HepG2 (cell line): ENCODE data around the gene ZNF333. TPM values are rescaled to one million over a fixed set of nuclear protein-coding genes. Genes with fewer than 3 reads are reported as not detected.
A peak's percentile ranks its signal among the peaks of the same experiment; 100 is the strongest.

ENCODE experiments used
- ARID2 ChIP-seq: sonication (generic); formaldehyde crosslinking; IDR thresholded peaks from 2 replicates; pipeline ENCODE4 v1.8.1; 2022; ENCODE audit warnings: mild to moderate bottlenecking, missing genetic modification reagents, borderline replicate concordance
- CHD2 ChIP-seq: IDR thresholded peaks from 2 replicates; pipeline ENCODE4 v1.6.1; 2011; ENCODE audit warnings: low read depth, low read length, improper control_type of control experiment
- ELF1 ChIP-seq: sonication (generic); formaldehyde crosslinking; IDR thresholded peaks from 2 replicates; pipeline ENCODE4 v1.4.0; 2020; ENCODE audit warnings: missing genetic modification reagents
- ELF4 ChIP-seq: sonication (generic); formaldehyde crosslinking; IDR thresholded peaks from 2 replicates; pipeline ENCODE4 v1.5.0; 2020; ENCODE audit warnings: missing genetic modification reagents, mild to moderate bottlenecking, moderate library complexity, borderline replicate concordance
- FOSL1 ChIP-seq: sonication (generic); formaldehyde crosslinking; IDR thresholded peaks from 2 replicates; pipeline ENCODE4 v1.9.0; 2021; ENCODE audit warnings: missing genetic modification reagents, borderline replicate concordance
- GABPB1 ChIP-seq: IDR thresholded peaks from 2 replicates; pipeline ENCODE4 v1.6.1; 2016; ENCODE audit warnings: mild to moderate bottlenecking, missing genetic modification reagents, moderate library complexity, missing compliant biosample characterization
- HDAC2 ChIP-seq: sonication (generic); formaldehyde crosslinking; IDR thresholded peaks from 2 replicates; pipeline ENCODE4 v1.4.0; 2020; ENCODE audit warnings: missing genetic modification reagents
- HMG20A ChIP-seq: IDR thresholded peaks from 2 replicates; pipeline ENCODE4 v1.6.1; 2016; ENCODE audit warnings: borderline replicate concordance
- HNRNPH1 ChIP-seq: fragments of 200-400 bp; formaldehyde crosslinking; optimal IDR thresholded peaks from 2 replicates; pipeline ENCODE3; 2017; ENCODE audit warnings: mild to moderate bottlenecking, low read depth, low read length
- HOXA9 ChIP-seq: sonication (generic); formaldehyde crosslinking; IDR thresholded peaks from 2 replicates; pipeline ENCODE4 v1.8.1; 2022; ENCODE audit warnings: missing genetic modification reagents, mild to moderate bottlenecking, moderate library complexity, borderline replicate concordance
- KDM4B ChIP-seq: sonication (generic); formaldehyde crosslinking; IDR thresholded peaks from 2 replicates; pipeline ENCODE4 v1.4.0; 2020; ENCODE audit warnings: missing genetic modification reagents
- RFXANK ChIP-seq: IDR thresholded peaks from 2 replicates; pipeline ENCODE4 v1.6.1; 2016
- TBX2 ChIP-seq: sonication (generic); formaldehyde crosslinking; IDR thresholded peaks from 2 replicates; pipeline ENCODE4 v1.5.0; 2020; ENCODE audit warnings: missing genetic modification reagents, mild to moderate bottlenecking, borderline replicate concordance
- YEATS2 ChIP-seq: sonication (generic); formaldehyde crosslinking; IDR thresholded peaks from 2 replicates; pipeline ENCODE4 v1.4.0; 2020; ENCODE audit warnings: missing genetic modification reagents, borderline replicate concordance
- ZNF138 ChIP-seq: sonication (generic); formaldehyde crosslinking; IDR thresholded peaks from 2 replicates; pipeline ENCODE4 v1.5.0; 2020; ENCODE audit warnings: mild to moderate bottlenecking, low read depth, missing genetic modification reagents
- ZNF335 ChIP-seq: sonication (generic); formaldehyde crosslinking; IDR thresholded peaks from 2 replicates; pipeline ENCODE4 v1.4.0; 2020; ENCODE audit warnings: missing genetic modification reagents
- ZNF446 ChIP-seq: sonication (generic); formaldehyde crosslinking; IDR thresholded peaks from 2 replicates; pipeline ENCODE4 v1.5.0; 2020; ENCODE audit warnings: mild to moderate bottlenecking, missing genetic modification reagents
- ZNF547 ChIP-seq: sonication (generic); formaldehyde crosslinking; IDR thresholded peaks from 2 replicates; pipeline ENCODE4 v1.5.1; 2020; ENCODE audit warnings: mild to moderate bottlenecking, missing genetic modification reagents
- ZNF549 ChIP-seq: sonication (generic); formaldehyde crosslinking; IDR thresholded peaks from 2 replicates; pipeline ENCODE4 v1.5.0; 2020; ENCODE audit warnings: missing genetic modification reagents
- polyA plus RNA-seq, 8 experiments: library from polyadenylated mRNA; depleted of rRNA in 3 of 8; stranded (reverse) in 7 of 8; unstranded in 1 of 8; fragments of >200 nt; fragmentation: Illumina TruSeq in 4 of 8; extraction: Trizol in 4 of 8; gene quantifications; 2 replicates each; pipeline versions ENCODE4 v1.2.1 to v1.2.3, GENCODE V29; 2011 to 2016; ENCODE audit warnings: low read depth in 4 of 8, missing spikeins in 1 of 8, mixed read lengths in 1 of 8; ENCODE audit not compliant: insufficient read depth in 1 of 8
- total RNA-seq, 5 experiments: library from RNA; depleted of rRNA; stranded (reverse); fragments of >200 nt; fragmentation: Illumina TruSeq; extraction: Trizol; gene quantifications; 2 replicates each; pipeline ENCODE4 v1.2.3, GENCODE V29; 2016; ENCODE audit warnings: low read depth in 1 of 5
- TF ChIP-seq, protein P1 (sequence below): sonication (generic); formaldehyde crosslinking; IDR thresholded peaks from 2 replicates; pipeline ENCODE4 v1.4.0; 2020; ENCODE audit warnings: missing genetic modification reagents
- TF ChIP-seq, protein P2 (sequence below): sonication (generic); formaldehyde crosslinking; IDR thresholded peaks from 2 replicates; pipeline ENCODE4 v1.4.0; 2020; ENCODE audit warnings: missing genetic modification reagents, low read depth, mild to moderate bottlenecking, borderline replicate concordance
- TF ChIP-seq, protein P3 (sequence below): sonication (generic); formaldehyde crosslinking; IDR thresholded peaks from 2 replicates; pipeline ENCODE4 v1.9.0; 2022; ENCODE audit warnings: missing genetic modification reagents, mild to moderate bottlenecking, borderline replicate concordance
- TF ChIP-seq, protein P4 (sequence below): IDR thresholded peaks from 2 replicates; pipeline ENCODE4 v1.6.1; 2016; ENCODE audit warnings: mild to moderate bottlenecking
- TF ChIP-seq, protein P5 (sequence below): sonication (generic); formaldehyde crosslinking; IDR thresholded peaks from 2 replicates; pipeline ENCODE4 v1.9.0; 2021; ENCODE audit warnings: missing genetic modification reagents, mild to moderate bottlenecking, borderline replicate concordance

Gene ZNF333
- total and polyA plus RNA-seq, 2 of the 13 experiments (the other 11 are each of a cell fraction or from before 2014, with no cell fraction given): 3.4 to 6.4 TPM

DNA sequence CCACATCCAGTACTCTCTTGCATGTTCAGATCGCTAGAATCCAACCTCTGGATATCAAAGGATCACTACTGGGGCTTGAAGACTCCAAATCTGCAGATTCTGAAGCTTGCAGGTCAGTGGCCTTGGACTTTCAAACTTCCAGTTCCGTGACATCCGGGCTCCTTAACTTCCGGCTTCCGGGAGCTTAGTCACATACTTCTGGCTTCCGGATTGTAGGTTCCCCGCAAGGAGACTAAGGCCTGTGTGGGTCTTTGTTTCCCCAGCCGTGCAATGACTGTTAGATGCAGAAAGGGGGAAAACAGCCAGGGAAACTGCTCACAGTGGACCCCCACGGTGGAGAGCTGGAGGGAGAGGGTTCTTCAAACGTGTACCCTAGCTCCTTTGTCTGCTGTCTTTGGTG, 41.4 kb downstream of the ZNF333 start (continued):
- TF ChIP-seq, protein P1, sequence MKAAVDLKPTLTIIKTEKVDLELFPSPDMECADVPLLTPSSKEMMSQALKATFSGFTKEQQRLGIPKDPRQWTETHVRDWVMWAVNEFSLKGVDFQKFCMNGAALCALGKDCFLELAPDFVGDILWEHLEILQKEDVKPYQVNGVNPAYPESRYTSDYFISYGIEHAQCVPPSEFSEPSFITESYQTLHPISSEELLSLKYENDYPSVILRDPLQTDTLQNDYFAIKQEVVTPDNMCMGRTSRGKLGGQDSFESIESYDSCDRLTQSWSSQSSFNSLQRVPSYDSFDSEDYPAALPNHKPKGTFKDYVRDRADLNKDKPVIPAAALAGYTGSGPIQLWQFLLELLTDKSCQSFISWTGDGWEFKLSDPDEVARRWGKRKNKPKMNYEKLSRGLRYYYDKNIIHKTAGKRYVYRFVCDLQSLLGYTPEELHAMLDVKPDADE (CRISPR knock-in tag): no peak
- TF ChIP-seq GABPB1 (peak; percentile 83), KDM4B (CRISPR knock-in tag) (no peak), YEATS2 (CRISPR knock-in tag) (no peak), ZNF547 (CRISPR knock-in tag) (no peak), HDAC2 (CRISPR knock-in tag) (no peak), TBX2 (no peak), FOSL1 (CRISPR knock-in tag) (no peak), ZNF335 (no peak), ARID2 (CRISPR knock-in tag) (no peak), HMG20A (no peak), HNRNPH1 (no peak), CHD2 (no peak), ZNF549 (CRISPR knock-in tag) (no peak), ELF4 (CRISPR knock-in tag) (peak; percentile 69; the same call in 1 of the 2 replicates), ELF1 (CRISPR knock-in tag) (peak; percentile 88), HOXA9 (no peak), ZNF446 (CRISPR knock-in tag) (no peak), RFXANK (CRISPR knock-in tag) (no peak), ZNF138 (no peak)
- TF ChIP-seq, protein P2, sequence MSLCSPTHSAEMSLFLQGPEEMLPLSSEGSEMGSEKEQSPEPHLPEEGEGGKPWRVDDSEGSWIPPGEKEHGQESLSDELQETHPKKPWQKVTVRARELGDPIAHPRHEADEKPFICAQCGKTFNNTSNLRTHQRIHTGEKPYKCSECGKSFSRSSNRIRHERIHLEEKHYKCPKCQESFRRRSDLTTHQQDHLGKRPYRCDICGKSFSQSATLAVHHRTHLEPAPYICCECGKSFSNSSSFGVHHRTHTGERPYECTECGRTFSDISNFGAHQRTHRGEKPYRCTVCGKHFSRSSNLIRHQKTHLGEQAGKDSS (CRISPR knock-in tag): no peak
- TF ChIP-seq, protein P3, sequence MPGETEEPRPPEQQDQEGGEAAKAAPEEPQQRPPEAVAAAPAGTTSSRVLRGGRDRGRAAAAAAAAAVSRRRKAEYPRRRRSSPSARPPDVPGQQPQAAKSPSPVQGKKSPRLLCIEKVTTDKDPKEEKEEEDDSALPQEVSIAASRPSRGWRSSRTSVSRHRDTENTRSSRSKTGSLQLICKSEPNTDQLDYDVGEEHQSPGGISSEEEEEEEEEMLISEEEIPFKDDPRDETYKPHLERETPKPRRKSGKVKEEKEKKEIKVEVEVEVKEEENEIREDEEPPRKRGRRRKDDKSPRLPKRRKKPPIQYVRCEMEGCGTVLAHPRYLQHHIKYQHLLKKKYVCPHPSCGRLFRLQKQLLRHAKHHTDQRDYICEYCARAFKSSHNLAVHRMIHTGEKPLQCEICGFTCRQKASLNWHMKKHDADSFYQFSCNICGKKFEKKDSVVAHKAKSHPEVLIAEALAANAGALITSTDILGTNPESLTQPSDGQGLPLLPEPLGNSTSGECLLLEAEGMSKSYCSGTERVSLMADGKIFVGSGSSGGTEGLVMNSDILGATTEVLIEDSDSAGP: no peak
- TF ChIP-seq, protein P4, sequence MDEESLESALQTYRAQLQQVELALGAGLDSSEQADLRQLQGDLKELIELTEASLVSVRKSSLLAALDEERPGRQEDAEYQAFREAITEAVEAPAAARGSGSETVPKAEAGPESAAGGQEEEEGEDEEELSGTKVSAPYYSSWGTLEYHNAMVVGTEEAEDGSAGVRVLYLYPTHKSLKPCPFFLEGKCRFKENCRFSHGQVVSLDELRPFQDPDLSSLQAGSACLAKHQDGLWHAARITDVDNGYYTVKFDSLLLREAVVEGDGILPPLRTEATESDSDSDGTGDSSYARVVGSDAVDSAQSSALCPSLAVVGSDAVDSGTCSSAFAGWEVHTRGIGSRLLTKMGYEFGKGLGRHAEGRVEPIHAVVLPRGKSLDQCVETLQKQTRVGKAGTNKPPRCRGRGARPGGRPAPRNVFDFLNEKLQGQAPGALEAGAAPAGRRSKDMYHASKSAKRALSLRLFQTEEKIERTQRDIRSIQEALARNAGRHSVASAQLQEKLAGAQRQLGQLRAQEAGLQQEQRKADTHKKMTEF (CRISPR knock-in tag): no peak
- TF ChIP-seq, protein P5, sequence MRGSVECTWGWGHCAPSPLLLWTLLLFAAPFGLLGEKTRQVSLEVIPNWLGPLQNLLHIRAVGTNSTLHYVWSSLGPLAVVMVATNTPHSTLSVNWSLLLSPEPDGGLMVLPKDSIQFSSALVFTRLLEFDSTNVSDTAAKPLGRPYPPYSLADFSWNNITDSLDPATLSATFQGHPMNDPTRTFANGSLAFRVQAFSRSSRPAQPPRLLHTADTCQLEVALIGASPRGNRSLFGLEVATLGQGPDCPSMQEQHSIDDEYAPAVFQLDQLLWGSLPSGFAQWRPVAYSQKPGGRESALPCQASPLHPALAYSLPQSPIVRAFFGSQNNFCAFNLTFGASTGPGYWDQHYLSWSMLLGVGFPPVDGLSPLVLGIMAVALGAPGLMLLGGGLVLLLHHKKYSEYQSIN (CRISPR knock-in tag): no peak
